ENCODE results near the gene ANKRD13D.

DNA sequence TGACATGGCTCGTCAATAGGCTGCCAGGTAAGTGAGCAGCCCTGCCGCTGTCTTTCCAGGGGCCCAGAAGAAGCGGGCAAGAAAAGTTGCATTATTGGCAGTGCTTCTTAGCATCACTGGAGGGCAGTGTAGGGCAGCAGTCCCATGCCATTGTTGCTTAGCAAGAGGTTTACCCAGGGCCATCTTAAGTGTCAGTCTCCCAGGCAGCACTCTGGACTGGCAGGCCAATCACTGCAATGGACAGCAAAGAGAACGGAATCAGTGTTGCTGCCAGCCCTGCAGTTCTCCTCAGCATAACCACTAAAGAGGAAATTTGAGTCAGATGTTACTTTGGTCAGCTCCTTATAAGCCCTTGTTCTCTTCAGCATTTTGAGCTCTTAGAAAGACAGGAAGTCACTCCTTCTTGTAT, 36.3 kb upstream of the ANKRD13D start:
- TF ChIP-seq POLR2A (IDR thresholded peaks at IDR 0.05): no peak
- TF ChIP-seq, protein P1, sequence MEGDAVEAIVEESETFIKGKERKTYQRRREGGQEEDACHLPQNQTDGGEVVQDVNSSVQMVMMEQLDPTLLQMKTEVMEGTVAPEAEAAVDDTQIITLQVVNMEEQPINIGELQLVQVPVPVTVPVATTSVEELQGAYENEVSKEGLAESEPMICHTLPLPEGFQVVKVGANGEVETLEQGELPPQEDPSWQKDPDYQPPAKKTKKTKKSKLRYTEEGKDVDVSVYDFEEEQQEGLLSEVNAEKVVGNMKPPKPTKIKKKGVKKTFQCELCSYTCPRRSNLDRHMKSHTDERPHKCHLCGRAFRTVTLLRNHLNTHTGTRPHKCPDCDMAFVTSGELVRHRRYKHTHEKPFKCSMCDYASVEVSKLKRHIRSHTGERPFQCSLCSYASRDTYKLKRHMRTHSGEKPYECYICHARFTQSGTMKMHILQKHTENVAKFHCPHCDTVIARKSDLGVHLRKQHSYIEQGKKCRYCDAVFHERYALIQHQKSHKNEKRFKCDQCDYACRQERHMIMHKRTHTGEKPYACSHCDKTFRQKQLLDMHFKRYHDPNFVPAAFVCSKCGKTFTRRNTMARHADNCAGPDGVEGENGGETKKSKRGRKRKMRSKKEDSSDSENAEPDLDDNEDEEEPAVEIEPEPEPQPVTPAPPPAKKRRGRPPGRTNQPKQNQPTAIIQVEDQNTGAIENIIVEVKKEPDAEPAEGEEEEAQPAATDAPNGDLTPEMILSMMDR (IDR thresholded peaks at IDR 0.05 in 4 of 5, conservative IDR thresholded peaks at IDR 0.05 in 1 of 5): no peak

All from gastrocnemius medialis (tissue), 4 donors.